Mesenchymal stem cell (in vitro differentiated cells and primary cell): ENCODE measurements around the gene OSBPL2.

Source experiments
- DNase-seq: peaks from one replicate; pipeline ENCODE4 v3.0.0-alpha.2; 2013
- H2AFZ ChIP-seq: one replicate; pipeline ENCODE4 v1.6.1; 2013; ENCODE audit warnings: low read depth, mild to moderate bottlenecking, control low read depth, inconsistent platforms, low read length, moderate library complexity
- H2AK5ac ChIP-seq: 2 replicates; pipeline ENCODE4 v1.6.1; 2013; ENCODE audit warnings: low read length, moderate library complexity, mild to moderate bottlenecking, inconsistent platforms; ENCODE audit not compliant: severe bottlenecking
- H2BK120ac ChIP-seq: one replicate; pipeline ENCODE4 v1.6.1; 2013; ENCODE audit warnings: low read depth, mild to moderate bottlenecking, inconsistent platforms, low read length, moderate library complexity
- H2BK12ac ChIP-seq, 2 experiments: one replicate each; pipeline ENCODE4 v1.6.1; 2013; ENCODE audit warnings: inconsistent platforms in 2 of 2, low read length in 2 of 2, mild to moderate bottlenecking in 2 of 2, moderate library complexity in 2 of 2, control low read depth in 1 of 2
- H2BK15ac ChIP-seq: one replicate; pipeline ENCODE4 v1.6.1; 2013; ENCODE audit warnings: mild to moderate bottlenecking, low read depth, inconsistent platforms; ENCODE audit not compliant: poor library complexity, severe bottlenecking
- H2BK5ac ChIP-seq: 2 replicates; pipeline ENCODE4 v1.6.1; 2013; ENCODE audit warnings: low read depth, mild to moderate bottlenecking, low read length, control low read depth, inconsistent platforms; ENCODE audit not compliant: poor library complexity, severe bottlenecking
- H3K14ac ChIP-seq, 2 experiments: one replicate each; pipeline ENCODE4 v1.6.1; 2013; ENCODE audit warnings: inconsistent platforms in 2 of 2, low read length in 2 of 2, control low read depth in 1 of 2, mild to moderate bottlenecking in 1 of 2, moderate library complexity in 1 of 2
- H3K18ac ChIP-seq, 2 experiments: one replicate each; pipeline ENCODE4 v1.6.1; 2013; ENCODE audit warnings: inconsistent platforms in 2 of 2, low read length in 2 of 2, control low read depth in 1 of 2, low read depth in 1 of 2, mild to moderate bottlenecking in 1 of 2
- H3K23ac ChIP-seq, 2 experiments: one replicate each; pipeline ENCODE4 v1.6.1; 2013; ENCODE audit warnings: inconsistent platforms in 2 of 2, low read length in 2 of 2, mild to moderate bottlenecking in 2 of 2, moderate library complexity in 2 of 2, control low read depth in 1 of 2
- H3K27ac ChIP-seq: 2 replicates; pipeline ENCODE4 v1.5.1; 2013; ENCODE audit warnings: mild to moderate bottlenecking, moderate library complexity, low read length, control low read depth, inconsistent platforms; ENCODE audit not compliant: poor library complexity, severe bottlenecking
- H3K27me3 ChIP-seq, 2 experiments: 2 replicates each; pipeline versions ENCODE4 v1.6.1 to v1.7.0; 2013; ENCODE audit warnings: low read length in 2 of 2, mild to moderate bottlenecking in 2 of 2, moderate library complexity in 2 of 2, control low read depth in 1 of 2, inconsistent platforms in 1 of 2; ENCODE audit not compliant: control insufficient read depth in 1 of 2, insufficient read depth in 1 of 2
- H3K36me3 ChIP-seq, 2 experiments: 2 replicates each; pipeline versions ENCODE4 v1.6.1 to v1.7.0; 2013; ENCODE audit warnings: low read length in 2 of 2, control low read depth in 1 of 2, inconsistent platforms in 1 of 2, low read depth in 1 of 2, mild to moderate bottlenecking in 1 of 2; ENCODE audit not compliant: insufficient read depth in 2 of 2, control insufficient read depth in 1 of 2
- H3K4ac ChIP-seq, 2 experiments: one replicate each; pipeline ENCODE4 v1.6.1; 2013; ENCODE audit warnings: inconsistent platforms in 2 of 2, low read length in 2 of 2, mild to moderate bottlenecking in 2 of 2, moderate library complexity in 2 of 2, control low read depth in 1 of 2, low read depth in 1 of 2
- H3K4me1 ChIP-seq: 2 replicates; pipeline ENCODE4 v1.6.1; 2013; ENCODE audit warnings: low read depth, low read length, control low read depth; ENCODE audit not compliant: control insufficient read depth, insufficient read depth
- H3K4me2 ChIP-seq: 2 replicates; pipeline ENCODE4 v1.6.1; 2013; ENCODE audit warnings: low read length, mild to moderate bottlenecking, inconsistent platforms; ENCODE audit not compliant: poor library complexity, severe bottlenecking
- H3K4me3 ChIP-seq, 2 experiments: 2 replicates each; pipeline versions ENCODE4 v1.5.1 to v1.7.0; 2013; ENCODE audit warnings: low read length in 2 of 2, mild to moderate bottlenecking in 2 of 2, control low read depth in 1 of 2, low read depth in 1 of 2; ENCODE audit not compliant: insufficient read depth in 1 of 2
- H3K79me1 ChIP-seq: replicated peaks from 2 replicates; pipeline ENCODE4 v1.6.1; 2013; ENCODE audit warnings: mild to moderate bottlenecking, control low read depth, low read length, inconsistent platforms; ENCODE audit not compliant: poor library complexity, severe bottlenecking
- H3K9ac ChIP-seq: 2 replicates; pipeline ENCODE4 v1.7.0; 2013; ENCODE audit warnings: mild to moderate bottlenecking, low read length, moderate library complexity
- H3K9me3 ChIP-seq: 2 replicates; pipeline ENCODE4 v1.7.0; 2013; ENCODE audit warnings: mild to moderate bottlenecking, low read length; ENCODE audit not compliant: control insufficient read depth
- H4K8ac ChIP-seq: one replicate; pipeline ENCODE4 v1.6.1; 2013; ENCODE audit warnings: inconsistent platforms, mild to moderate bottlenecking, low read length, moderate library complexity
- H4K91ac ChIP-seq: one replicate; pipeline ENCODE4 v1.6.1; 2013; ENCODE audit warnings: mild to moderate bottlenecking, low read length, inconsistent platforms
- WGBS: methylation state at CpG from one replicate; pipeline ENCODE4 v1.1.7; 2013; ENCODE audit warnings: mixed read lengths; 5-methylcytosine and 5-hydroxymethylcytosine counted together

OSBPL2 gene

GRCh38 chr20:62226707-62227590, 11.4 kb upstream of the OSBPL2 start:
- H3K36me3 ChIP-seq = no peaks in the 10 kb centered on the region
- H2AK5ac ChIP-seq = no peak overlapping the region
- DNase-seq = no peak

GRCh38 chr20:62227591-62227976, 10.7 kb upstream of the OSBPL2 start:
- Histone ChIP-seq H3K36me3 (no peaks in the 10 kb centered on the region), H3K14ac (no peak overlapping the region), H3K23ac (no peak overlapping the region), H4K91ac (no peak overlapping the region), H4K8ac (no peak overlapping the region), H2BK12ac (no peak overlapping the region), H3K27me3 (peaks cover 47 to 99% of the 10 kb centered on the region in 2 experiments), H2AFZ (no peak overlapping the region), H3K9me3 (no peaks in the 10 kb centered on the region), H3K27ac (no peak overlapping the region), H2BK15ac (no peak overlapping the region), H2BK5ac (no peak overlapping the region), H3K79me1 (no peaks in the 10 kb centered on the region), H3K4me2 (no peak overlapping the region), H3K4ac (no peak overlapping the region), H2AK5ac (no peak overlapping the region), H3K18ac (no peak overlapping the region), H2BK120ac (no peak overlapping the region), H3K9ac (no peak overlapping the region), H3K4me1 (peaks cover 3% of the 10 kb centered on the region), H3K4me3 (no peak overlapping the region)
- no peak for DNase-seq
- 81% methylated on average over 9 of the region's 10 CpGs for WGBS

More at GRCh38 chr20:62226707-62227590, 11.4 kb upstream of the OSBPL2 start:
- Histone ChIP-seq H3K4me2 (no peak overlapping the region), H4K91ac (no peak overlapping the region), H3K27me3 (peaks cover 54 to 99% of the 10 kb centered on the region in 2 experiments), H3K23ac (no peak overlapping the region), H3K4me3 (no peak overlapping the region), H2BK15ac (no peak overlapping the region), H2BK120ac (no peak overlapping the region), H3K9me3 (no peaks in the 10 kb centered on the region), H3K79me1 (no peaks in the 10 kb centered on the region), H3K18ac (no peak overlapping the region), H4K8ac (no peak overlapping the region), H3K4ac (no peak overlapping the region), H2BK12ac (no peak overlapping the region), H3K4me1 (peaks cover 3% of the 10 kb centered on the region), H3K14ac (no peak overlapping the region), H3K27ac (no peak overlapping the region), H2BK5ac (no peak overlapping the region), H2AFZ (no peak overlapping the region), H3K9ac (no peak overlapping the region)
- WGBS = 80% methylated on average over 23 of the region's 24 CpGs

GRCh38 chr20:62227977-62228958, 10.1 kb upstream of the OSBPL2 start:
- H3K9ac ChIP-seq = no peak overlapping the region
- H3K4ac ChIP-seq = no peak overlapping the region
- H4K91ac ChIP-seq = no peak overlapping the region
- H2BK12ac ChIP-seq = no peak overlapping the region
- H3K4me1 ChIP-seq = peaks cover 3% of the 10 kb centered on the region
- H3K4me3 ChIP-seq = no peak overlapping the region
- H2AFZ ChIP-seq = no peak overlapping the region
- DNase-seq = no peak
- no peak overlapping the region for H2BK5ac ChIP-seq
- H2AK5ac ChIP-seq = no peak overlapping the region
- no peak overlapping the region for H4K8ac ChIP-seq
- no peaks in the 10 kb centered on the region for H3K9me3 ChIP-seq
- 68% methylated on average over 36 of the region's 37 CpGs for WGBS
- no peaks in the 10 kb centered on the region for H3K79me1 ChIP-seq
- peaks cover 40 to 97% of the 10 kb centered on the region in 2 experiments for H3K27me3 ChIP-seq
- H3K27ac ChIP-seq = no peak overlapping the region
- H3K23ac ChIP-seq = no peak overlapping the region
- no peak overlapping the region for H3K14ac ChIP-seq
- H2BK120ac ChIP-seq = no peak overlapping the region
- H3K36me3 ChIP-seq = no peaks in the 10 kb centered on the region
- H3K18ac ChIP-seq = no peak overlapping the region
- no peak overlapping the region for H3K4me2 ChIP-seq
- H2BK15ac ChIP-seq = no peak overlapping the region
